GM13976 (cell line): ENCODE measurements around the gene CRELD1.

ENCODE experiments used
- DNase-seq: peaks from one replicate; pipeline ENCODE4 v3.0.0; 2012; ENCODE audit warnings: low spot score
- CTCF ChIP-seq: IDR thresholded peaks from 2 replicates; pipeline ENCODE4 v1.5.1; 2012; ENCODE audit warnings: borderline replicate concordance, mild to moderate bottlenecking; ENCODE audit not compliant: insufficient read depth; ENCODE audit errors: extremely low read depth, missing control alignments, control extremely low read depth
- in situ Hi-C: fragments of 300-500 bp; cut with MboI; formaldehyde crosslinking; loops from one replicate; pipeline ENCODE4 v1.12.0; 2022; ENCODE audit warnings: low sequenced_read_pairs, mixed read lengths, inconsistent platforms; ENCODE audit not compliant: unreplicated experiment

Gene CRELD1

GRCh38 chr3:9970020-9970652 lies 36.5 kb downstream of the CRELD1 start:
- no peak for TF ChIP-seq CTCF
- in situ Hi-C loops = no loop called here
- no peak for DNase-seq

GRCh38 chr3:9976721-9977709 lies 43.4 kb downstream of the CRELD1 start:
- DNase-seq = no peak
- no peak for TF ChIP-seq CTCF
- in situ Hi-C loops = no loop called here

- no peak for DNase-seq
- no peak for TF ChIP-seq CTCF
- in situ Hi-C loops = no loop called here
These were observed 45.2 kb downstream of the CRELD1 start for GRCh38 chr3:9978710-9979305.

DNA sequence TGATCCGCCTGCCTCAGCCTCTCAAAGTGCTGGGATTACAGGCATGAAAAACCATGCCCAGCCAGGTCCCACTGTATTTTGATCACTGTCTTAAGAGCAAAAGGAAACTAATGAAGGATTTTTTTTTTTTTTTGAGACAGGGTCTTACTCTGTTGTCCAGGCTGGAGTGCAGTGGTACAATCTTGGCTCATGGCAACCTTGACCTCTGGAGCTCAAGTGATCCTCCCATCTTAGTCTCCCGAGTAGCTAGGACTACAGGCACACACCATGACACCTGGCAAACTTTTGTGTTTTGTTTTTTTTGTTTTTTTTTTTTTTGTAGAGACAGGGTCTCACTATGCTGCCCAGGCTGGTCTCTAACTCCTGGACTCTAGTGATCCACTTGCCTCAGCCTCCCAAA lies 46.6 kb downstream of the CRELD1 start:
- no peak for DNase-seq
- in situ Hi-C loops = no loop called here
- TF ChIP-seq CTCF = no peak

DNA sequence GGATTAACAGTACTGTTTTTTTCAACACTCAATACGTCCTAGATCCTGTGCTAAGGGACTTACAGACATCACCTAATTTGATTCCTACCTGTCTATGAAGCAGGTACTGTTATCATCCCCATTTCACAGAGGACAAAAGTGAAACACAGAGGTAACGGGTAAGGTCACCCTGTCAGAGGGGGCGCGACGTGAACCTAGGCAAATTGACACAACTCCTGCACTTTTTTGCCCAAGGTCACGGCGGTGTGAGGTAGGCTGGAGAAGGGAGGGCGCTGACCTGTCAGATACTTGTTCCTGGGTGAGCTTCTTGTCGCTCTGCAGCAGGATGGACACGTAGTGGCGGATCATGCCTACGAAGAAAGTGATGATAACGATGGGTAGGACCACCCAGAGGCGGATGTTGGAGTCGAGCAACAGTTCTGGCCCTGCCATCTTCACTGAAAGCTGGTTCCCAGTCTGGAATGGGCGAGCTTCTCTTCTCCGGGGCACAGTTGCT lies 52.6 kb downstream of the CRELD1 start:
- in situ Hi-C loops = no loop called here
- TF ChIP-seq CTCF = no peak
- DNase-seq = no peak

GRCh38 chr3:9994086-9994844 lies 60.6 kb downstream of the CRELD1 start:
- TF ChIP-seq CTCF = no peak
- in situ Hi-C loops = no loop called here
- no peak for DNase-seq
